SK-N-SH treated with all-trans-retinoic acid at 6 μM for 48 hours (cell line): Measurements from ENCODE around the gene UGT1A10.

Experiments used
- ATAC-seq: fragments of 200-7000 bp; cut with Tn5 transposase; 3 replicates; pipeline ENCODE4 v1.9.1; 2020; ENCODE audit warnings: mild to moderate bottlenecking, moderate library complexity
- ARNTL ChIP-seq: fragments of 450-650 bp; formaldehyde crosslinking; IDR thresholded peaks from 2 replicates; pipeline ENCODE4 v1.5.0; 2020; ENCODE audit warnings: low read depth, mild to moderate bottlenecking, moderate library complexity, borderline replicate concordance
- BACH2 ChIP-seq: fragments of 250-450 bp; sonication (Bioruptor Pico); IDR thresholded peaks from 2 replicates; pipeline ENCODE4 v1.9.0; 2021; ENCODE audit warnings: mild to moderate bottlenecking, borderline replicate concordance
- ESRRG ChIP-seq: fragments of 250-450 bp; sonication (Bioruptor Pico); IDR thresholded peaks from 2 replicates; pipeline ENCODE4 v1.6.1; 2021; ENCODE audit warnings: mild to moderate bottlenecking
- GLIS3 ChIP-seq: fragments of 250-450 bp; sonication (Bioruptor Pico); IDR thresholded peaks from 2 replicates; pipeline ENCODE4 v1.5.0; 2020; ENCODE audit warnings: mild to moderate bottlenecking, moderate library complexity
- ISL1 ChIP-seq: fragments of 250-450 bp; sonication (Bioruptor Pico); IDR thresholded peaks from 2 replicates; pipeline ENCODE4 v2.1.2; 2022; ENCODE audit warnings: mild to moderate bottlenecking, moderate library complexity
- RARB ChIP-seq: fragments of 250-450 bp; sonication (Bioruptor Pico); IDR thresholded peaks from 2 replicates; pipeline ENCODE4 v1.8.0; 2021; ENCODE audit warnings: mild to moderate bottlenecking, moderate library complexity
- SNAI2 ChIP-seq: fragments of 250-450 bp; sonication (Bioruptor Pico); IDR thresholded peaks from 2 replicates; pipeline ENCODE4 v1.5.0; 2020; ENCODE audit warnings: mild to moderate bottlenecking, moderate library complexity
- TCF4 ChIP-seq: fragments of 250-450 bp; sonication (Bioruptor Pico); IDR thresholded peaks from 2 replicates; pipeline ENCODE4 v1.8.0; 2021; ENCODE audit warnings: mild to moderate bottlenecking, moderate library complexity, borderline replicate concordance
- TOX ChIP-seq: fragments of 250-450 bp; sonication (Bioruptor Pico); IDR thresholded peaks from 2 replicates; pipeline ENCODE4 v1.8.0; 2021; ENCODE audit warnings: mild to moderate bottlenecking, moderate library complexity, borderline replicate concordance
- ZC3H10 ChIP-seq: fragments of 250-450 bp; sonication (Bioruptor Pico); IDR thresholded peaks from 2 replicates; pipeline ENCODE4 v1.5.1; 2021; ENCODE audit warnings: mild to moderate bottlenecking, moderate library complexity
- ZNF70 ChIP-seq: fragments of 450-650 bp; formaldehyde crosslinking; IDR thresholded peaks from 2 replicates; pipeline ENCODE4 v1.5.0; 2020; ENCODE audit warnings: mild to moderate bottlenecking, moderate library complexity
- ZNF8 ChIP-seq: fragments of 450-650 bp; formaldehyde crosslinking; IDR thresholded peaks from 2 replicates; pipeline ENCODE4 v1.5.0; 2020; ENCODE audit warnings: mild to moderate bottlenecking, moderate library complexity
- TF ChIP-seq, protein P1 (sequence below): fragments of 250-450 bp; sonication (Bioruptor Pico); IDR thresholded peaks from 2 replicates; pipeline ENCODE4 v1.8.0; 2020; ENCODE audit warnings: mild to moderate bottlenecking, moderate library complexity, borderline replicate concordance
- TF ChIP-seq, protein P2 (sequence below): fragments of 250-450 bp; sonication (Bioruptor Pico); IDR thresholded peaks from 2 replicates; pipeline ENCODE4 v1.5.1; 2021; ENCODE audit warnings: mild to moderate bottlenecking, moderate library complexity
- TF ChIP-seq, protein P3 (sequence below): fragments of 250-450 bp; sonication (Bioruptor Pico); IDR thresholded peaks from 2 replicates; pipeline ENCODE4 v1.5.1; 2020; ENCODE audit warnings: low read depth, mild to moderate bottlenecking, moderate library complexity
- TF ChIP-seq, protein P4 (sequence below): fragments of 250-450 bp; sonication (Bioruptor Pico); IDR thresholded peaks from 2 replicates; pipeline ENCODE4 v1.5.0; 2020; ENCODE audit warnings: mild to moderate bottlenecking, moderate library complexity

The UGT1A10 gene

GRCh38 chr2:233814056-233814835 lies 178.0 kb downstream of the UGT1A10 start:
- peak; percentile 64 for ATAC-seq
- TF ChIP-seq ZNF70 (CRISPR knock-in tag): no peak
- TF ChIP-seq ZC3H10 (CRISPR knock-in tag): no peak
- TF ChIP-seq, protein P1, sequence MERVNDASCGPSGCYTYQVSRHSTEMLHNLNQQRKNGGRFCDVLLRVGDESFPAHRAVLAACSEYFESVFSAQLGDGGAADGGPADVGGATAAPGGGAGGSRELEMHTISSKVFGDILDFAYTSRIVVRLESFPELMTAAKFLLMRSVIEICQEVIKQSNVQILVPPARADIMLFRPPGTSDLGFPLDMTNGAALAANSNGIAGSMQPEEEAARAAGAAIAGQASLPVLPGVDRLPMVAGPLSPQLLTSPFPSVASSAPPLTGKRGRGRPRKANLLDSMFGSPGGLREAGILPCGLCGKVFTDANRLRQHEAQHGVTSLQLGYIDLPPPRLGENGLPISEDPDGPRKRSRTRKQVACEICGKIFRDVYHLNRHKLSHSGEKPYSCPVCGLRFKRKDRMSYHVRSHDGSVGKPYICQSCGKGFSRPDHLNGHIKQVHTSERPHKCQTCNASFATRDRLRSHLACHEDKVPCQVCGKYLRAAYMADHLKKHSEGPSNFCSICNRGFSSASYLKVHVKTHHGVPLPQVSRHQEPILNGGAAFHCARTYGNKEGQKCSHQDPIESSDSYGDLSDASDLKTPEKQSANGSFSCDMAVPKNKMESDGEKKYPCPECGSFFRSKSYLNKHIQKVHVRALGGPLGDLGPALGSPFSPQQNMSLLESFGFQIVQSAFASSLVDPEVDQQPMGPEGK (CRISPR knock-in tag): no peak
- TF ChIP-seq, all 23 proteins: peak for 0

DNA sequence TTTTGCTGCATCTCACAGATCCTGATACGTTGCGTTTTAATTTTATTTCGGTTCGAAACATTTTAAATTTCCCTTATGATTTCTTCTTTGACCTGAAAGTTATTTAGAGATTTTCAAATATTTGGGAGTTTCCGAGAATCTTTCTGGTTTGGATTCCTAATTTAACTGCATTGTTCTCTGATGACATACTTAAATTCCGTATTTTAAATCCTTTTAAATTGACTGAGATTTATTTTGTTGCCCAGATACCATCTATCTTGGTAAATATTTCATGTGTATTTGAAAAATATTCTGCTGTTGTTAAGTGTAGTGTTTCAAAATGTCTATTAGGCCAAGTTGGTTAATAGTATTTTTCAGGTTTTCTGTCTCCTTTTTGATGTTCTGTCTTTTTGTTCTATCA lies 179.6 kb downstream of the UGT1A10 start:
- ATAC-seq: no peak
- no peak for TF ChIP-seq ZC3H10 (CRISPR knock-in tag)
- TF ChIP-seq ISL1 (CRISPR knock-in tag): peak; percentile 72

DNA sequence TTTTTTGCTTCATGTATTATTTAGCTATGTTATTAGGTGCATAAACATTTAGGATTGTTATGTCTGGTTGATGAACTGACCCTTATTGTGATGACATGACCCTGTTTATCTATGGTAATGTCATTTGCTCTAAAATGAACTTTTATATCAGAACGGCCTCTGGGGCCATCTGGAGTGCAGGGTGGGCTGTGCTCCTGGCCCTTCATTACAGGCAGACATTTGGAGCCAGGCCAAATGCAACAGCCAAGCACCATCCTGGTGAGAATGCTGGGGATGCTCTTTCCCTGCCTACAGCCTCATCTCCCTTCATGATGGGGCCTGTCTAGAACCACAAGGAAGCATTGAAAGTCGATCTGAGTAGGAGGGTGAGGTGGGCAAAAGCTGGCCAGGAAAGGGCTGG lies 180.1 kb downstream of the UGT1A10 start:
- TF ChIP-seq GLIS3 (no peak), ZNF70 (CRISPR knock-in tag) (no peak), TCF4 (CRISPR knock-in tag) (peak; percentile 53)
- TF ChIP-seq, protein P2, sequence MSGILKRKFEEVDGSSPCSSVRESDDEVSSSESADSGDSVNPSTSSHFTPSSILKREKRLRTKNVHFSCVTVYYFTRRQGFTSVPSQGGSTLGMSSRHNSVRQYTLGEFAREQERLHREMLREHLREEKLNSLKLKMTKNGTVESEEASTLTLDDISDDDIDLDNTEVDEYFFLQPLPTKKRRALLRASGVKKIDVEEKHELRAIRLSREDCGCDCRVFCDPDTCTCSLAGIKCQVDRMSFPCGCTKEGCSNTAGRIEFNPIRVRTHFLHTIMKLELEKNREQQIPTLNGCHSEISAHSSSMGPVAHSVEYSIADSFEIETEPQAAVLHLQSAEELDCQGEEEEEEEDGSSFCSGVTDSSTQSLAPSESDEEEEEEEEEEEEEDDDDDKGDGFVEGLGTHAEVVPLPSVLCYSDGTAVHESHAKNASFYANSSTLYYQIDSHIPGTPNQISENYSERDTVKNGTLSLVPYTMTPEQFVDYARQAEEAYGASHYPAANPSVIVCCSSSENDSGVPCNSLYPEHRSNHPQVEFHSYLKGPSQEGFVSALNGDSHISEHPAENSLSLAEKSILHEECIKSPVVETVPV (CRISPR knock-in tag): no peak
- peak; percentile 14; the same call in 1 of the 3 replicates for ATAC-seq

DNA sequence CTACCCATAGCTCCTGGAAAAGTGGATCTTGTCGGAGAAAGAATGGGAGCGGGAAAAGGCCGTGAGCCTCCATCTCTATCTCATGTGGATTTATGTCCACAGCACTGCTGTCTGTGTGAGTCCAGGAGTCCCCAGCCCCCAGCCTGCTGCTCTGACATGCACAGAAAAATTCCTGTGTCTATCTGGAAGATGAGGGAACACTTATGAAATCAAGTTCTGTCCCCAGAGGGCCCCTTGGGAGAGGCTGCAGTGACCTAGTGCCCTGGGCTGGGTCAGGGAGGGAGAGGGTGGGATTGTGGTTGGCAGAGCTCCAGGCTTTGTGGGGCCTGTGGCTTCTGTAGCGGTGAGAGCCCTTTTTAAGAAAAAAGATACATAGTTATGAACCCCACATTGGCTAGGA lies 180.5 kb downstream of the UGT1A10 start:
- ATAC-seq: no peak

GRCh38 chr2:233817361-233817911 lies 181.2 kb downstream of the UGT1A10 start:
- no peak for ATAC-seq

More for the DNA sequence above, 180.5 kb downstream of the UGT1A10 start:
- no peak for TF ChIP-seq TCF4 (CRISPR knock-in tag)
- TF ChIP-seq ARNTL (CRISPR knock-in tag): no peak
- TF ChIP-seq RARB: no peak
- TF ChIP-seq, protein P3, sequence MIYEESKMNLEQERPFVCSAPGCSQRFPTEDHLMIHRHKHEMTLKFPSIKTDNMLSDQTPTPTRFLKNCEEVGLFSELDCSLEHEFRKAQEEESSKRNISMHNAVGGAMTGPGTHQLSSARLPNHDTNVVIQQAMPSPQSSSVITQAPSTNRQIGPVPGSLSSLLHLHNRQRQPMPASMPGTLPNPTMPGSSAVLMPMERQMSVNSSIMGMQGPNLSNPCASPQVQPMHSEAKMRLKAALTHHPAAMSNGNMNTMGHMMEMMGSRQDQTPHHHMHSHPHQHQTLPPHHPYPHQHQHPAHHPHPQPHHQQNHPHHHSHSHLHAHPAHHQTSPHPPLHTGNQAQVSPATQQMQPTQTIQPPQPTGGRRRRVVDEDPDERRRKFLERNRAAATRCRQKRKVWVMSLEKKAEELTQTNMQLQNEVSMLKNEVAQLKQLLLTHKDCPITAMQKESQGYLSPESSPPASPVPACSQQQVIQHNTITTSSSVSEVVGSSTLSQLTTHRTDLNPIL: no peak
- no peak for TF ChIP-seq SNAI2
- no peak for TF ChIP-seq BACH2
- no peak for TF ChIP-seq TOX (CRISPR knock-in tag)
- TF ChIP-seq, protein P1 (CRISPR knock-in tag): no peak
- no peak for TF ChIP-seq ESRRG (CRISPR knock-in tag)
- no peak for TF ChIP-seq ZNF70 (CRISPR knock-in tag)
- TF ChIP-seq ZC3H10 (CRISPR knock-in tag): no peak
- TF ChIP-seq ZNF8 (CRISPR knock-in tag): no peak

More at GRCh38 chr2:233817361-233817911, 181.2 kb downstream of the UGT1A10 start:
- no peak for TF ChIP-seq RARB
- TF ChIP-seq, protein P4, sequence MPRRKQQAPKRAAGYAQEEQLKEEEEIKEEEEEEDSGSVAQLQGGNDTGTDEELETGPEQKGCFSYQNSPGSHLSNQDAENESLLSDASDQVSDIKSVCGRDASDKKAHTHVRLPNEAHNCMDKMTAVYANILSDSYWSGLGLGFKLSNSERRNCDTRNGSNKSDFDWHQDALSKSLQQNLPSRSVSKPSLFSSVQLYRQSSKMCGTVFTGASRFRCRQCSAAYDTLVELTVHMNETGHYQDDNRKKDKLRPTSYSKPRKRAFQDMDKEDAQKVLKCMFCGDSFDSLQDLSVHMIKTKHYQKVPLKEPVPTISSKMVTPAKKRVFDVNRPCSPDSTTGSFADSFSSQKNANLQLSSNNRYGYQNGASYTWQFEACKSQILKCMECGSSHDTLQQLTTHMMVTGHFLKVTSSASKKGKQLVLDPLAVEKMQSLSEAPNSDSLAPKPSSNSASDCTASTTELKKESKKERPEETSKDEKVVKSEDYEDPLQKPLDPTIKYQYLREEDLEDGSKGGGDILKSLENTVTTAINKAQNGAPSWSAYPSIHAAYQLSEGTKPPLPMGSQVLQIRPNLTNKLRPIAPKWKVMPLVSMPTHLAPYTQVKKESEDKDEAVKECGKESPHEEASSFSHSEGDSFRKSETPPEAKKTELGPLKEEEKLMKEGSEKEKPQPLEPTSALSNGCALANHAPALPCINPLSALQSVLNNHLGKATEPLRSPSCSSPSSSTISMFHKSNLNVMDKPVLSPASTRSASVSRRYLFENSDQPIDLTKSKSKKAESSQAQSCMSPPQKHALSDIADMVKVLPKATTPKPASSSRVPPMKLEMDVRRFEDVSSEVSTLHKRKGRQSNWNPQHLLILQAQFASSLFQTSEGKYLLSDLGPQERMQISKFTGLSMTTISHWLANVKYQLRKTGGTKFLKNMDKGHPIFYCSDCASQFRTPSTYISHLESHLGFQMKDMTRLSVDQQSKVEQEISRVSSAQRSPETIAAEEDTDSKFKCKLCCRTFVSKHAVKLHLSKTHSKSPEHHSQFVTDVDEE (CRISPR knock-in tag): no peak
